Testis (tissue), 2 donors: ENCODE data around the gene MAT2B.

ENCODE experiments used
- POLR2A ChIP-seq: fragments of 450-650 bp; IDR thresholded peaks from one replicate; pipeline ENCODE4 v1.6.1; 2017; ENCODE audit warnings: antibody characterized with exemption, mild to moderate bottlenecking, moderate library complexity
- TF ChIP-seq, protein P1 (sequence below), 3 experiments: fragments of 450-650 bp in 2 of 3; fragments of 200-600 bp in 1 of 3; sonication (generic) in 1 of 3; IDR thresholded peaks; one replicate each; pipeline ENCODE4 v1.5.1; 2016 to 2019; ENCODE audit warnings: antibody characterized with exemption in 3 of 3, mild to moderate bottlenecking in 2 of 3, moderate library complexity in 1 of 3

DNA sequence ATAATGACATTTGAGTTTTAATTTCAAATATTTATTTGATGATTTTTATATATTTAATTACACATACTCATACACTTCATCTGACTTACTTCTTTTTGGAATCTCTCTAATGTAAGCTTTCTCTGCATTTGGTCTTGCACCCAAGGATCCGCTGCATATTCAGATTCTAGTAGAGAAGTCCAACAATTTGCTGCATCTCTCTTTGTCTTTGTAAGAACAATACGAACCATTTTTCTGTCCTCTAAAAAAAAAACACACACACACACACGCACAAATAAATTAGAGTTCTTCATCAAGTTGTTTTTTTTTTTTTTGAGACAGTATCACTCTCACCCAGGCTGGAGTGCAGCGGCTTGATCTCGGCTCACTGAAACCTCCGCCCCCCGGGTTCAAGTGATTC lies 48.6 kb upstream of the MAT2B start:
- TF ChIP-seq, protein P1, sequence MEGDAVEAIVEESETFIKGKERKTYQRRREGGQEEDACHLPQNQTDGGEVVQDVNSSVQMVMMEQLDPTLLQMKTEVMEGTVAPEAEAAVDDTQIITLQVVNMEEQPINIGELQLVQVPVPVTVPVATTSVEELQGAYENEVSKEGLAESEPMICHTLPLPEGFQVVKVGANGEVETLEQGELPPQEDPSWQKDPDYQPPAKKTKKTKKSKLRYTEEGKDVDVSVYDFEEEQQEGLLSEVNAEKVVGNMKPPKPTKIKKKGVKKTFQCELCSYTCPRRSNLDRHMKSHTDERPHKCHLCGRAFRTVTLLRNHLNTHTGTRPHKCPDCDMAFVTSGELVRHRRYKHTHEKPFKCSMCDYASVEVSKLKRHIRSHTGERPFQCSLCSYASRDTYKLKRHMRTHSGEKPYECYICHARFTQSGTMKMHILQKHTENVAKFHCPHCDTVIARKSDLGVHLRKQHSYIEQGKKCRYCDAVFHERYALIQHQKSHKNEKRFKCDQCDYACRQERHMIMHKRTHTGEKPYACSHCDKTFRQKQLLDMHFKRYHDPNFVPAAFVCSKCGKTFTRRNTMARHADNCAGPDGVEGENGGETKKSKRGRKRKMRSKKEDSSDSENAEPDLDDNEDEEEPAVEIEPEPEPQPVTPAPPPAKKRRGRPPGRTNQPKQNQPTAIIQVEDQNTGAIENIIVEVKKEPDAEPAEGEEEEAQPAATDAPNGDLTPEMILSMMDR (IDR thresholded peaks at IDR 0.05): no peak
- no peak for TF ChIP-seq POLR2A
